Esophagus squamous epithelium (tissue), 4 donors: ENCODE data around the gene CEP170.

ENCODE experiments used
- CTCF ChIP-seq, 6 experiments: fragments of 450-650 bp in 4 of 6; fragments of 200-600 bp in 2 of 6; sonication (generic) in 2 of 6; IDR thresholded peaks; one replicate each; pipeline ENCODE4 v1.5.1; 2016 to 2019; ENCODE audit warnings: antibody characterized with exemption in 6 of 6, mild to moderate bottlenecking in 4 of 6, moderate library complexity in 4 of 6
- POLR2A ChIP-seq, 4 donors: fragments of 450-650 bp; IDR thresholded peaks; one replicate each; pipeline ENCODE4 v1.6.1; 2017; ENCODE audit warnings: antibody characterized with exemption in 4 of 4, mild to moderate bottlenecking in 4 of 4, moderate library complexity in 3 of 4

GRCh38 chr1:243287123-243287460 lies 32.0 kb upstream of the CEP170 start:
- no peak for TF ChIP-seq POLR2A (IDR thresholded peaks at IDR 0.05)
- TF ChIP-seq CTCF (IDR thresholded peaks at IDR 0.05), result no peak
